GM18526 (cell line): ENCODE measurements around the gene SERPINE1.

Experiments
- POLR2A ChIP-seq: IDR thresholded peaks from 3 replicates; pipeline ENCODE4 v1.6.1; 2011; ENCODE audit not compliant: insufficient read length; ENCODE audit errors: extremely low read depth

The SERPINE1 gene

DNA sequence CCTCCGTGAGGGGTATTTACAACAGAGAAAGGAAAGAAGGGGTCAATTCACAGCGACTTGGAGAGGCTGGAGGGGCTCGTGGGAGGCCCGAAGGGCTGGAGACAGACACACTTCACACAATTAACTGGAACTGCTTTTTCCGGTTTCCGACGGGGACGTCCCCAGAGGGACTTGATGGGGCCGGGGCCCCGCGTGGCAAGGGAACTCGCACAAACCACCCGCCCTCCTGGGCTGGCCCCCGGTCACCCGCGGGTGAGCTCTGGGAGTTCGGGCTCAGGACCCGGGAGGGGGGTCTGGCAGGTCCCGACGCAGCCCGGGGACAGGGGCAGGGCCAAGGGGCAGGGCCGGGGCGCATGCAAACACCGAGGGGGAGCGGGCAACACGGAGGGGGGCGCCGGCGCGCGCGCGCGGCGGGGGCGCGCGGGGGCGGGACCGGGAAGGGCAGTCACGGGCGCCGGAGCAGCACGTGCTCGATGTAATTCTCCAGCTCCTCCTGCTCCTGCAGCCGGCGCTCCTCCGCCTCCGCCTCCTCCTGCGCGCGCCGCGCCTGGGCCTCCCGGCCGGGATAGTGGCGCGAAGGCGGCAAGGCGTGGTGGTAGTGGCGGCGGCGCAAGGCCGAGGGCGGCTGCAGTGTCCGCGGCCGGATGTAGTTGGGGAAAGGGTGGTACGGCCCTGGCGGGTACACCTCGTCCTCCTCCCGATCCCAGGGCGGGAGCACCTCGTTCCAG, 35.8 kb downstream of the SERPINE1 start:
- TF ChIP-seq POLR2A, result no peak

- no peak for TF ChIP-seq POLR2A
Measured at GRCh38 chr7:101163279-101164070, 36.6 kb downstream of the SERPINE1 start.

DNA sequence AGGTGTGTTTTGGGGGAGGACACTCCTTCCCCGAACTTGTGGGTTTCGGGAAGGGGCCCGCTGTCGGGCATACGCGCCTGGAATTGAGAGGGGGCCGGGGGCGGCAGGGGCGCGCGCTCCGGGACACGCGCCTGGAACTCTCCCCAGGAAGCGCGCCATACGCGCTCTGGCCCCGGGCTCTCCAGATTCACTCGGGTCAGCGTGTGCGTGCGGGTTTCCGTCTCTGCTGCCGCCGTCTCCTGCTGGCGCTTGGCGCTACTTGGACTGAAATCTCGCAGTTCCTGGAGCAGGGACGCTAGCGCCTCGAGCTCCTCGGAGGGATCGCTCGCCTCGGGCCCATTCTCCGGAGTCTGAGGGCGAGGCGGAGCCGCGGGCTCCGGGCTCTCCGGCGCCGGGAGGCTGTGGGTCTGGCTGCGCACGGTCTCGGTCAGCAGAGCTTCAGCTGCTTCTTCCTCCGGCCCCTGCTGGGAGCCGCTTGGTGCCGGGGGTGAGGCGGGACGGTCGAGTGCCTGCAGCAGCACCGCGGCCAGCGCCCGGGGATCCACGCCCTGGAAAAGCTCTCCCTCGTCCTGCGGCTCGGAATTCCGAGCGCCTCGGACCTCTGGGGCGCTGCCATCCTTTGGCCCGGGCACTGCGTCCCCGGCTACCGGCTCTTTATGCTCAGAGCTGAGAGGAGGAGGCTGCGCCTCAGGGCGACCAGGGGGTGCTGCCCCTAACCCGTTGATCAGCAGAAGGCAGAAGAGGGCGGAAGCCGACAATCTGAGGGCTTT, 37.4 kb downstream of the SERPINE1 start:
- no peak for TF ChIP-seq POLR2A

DNA sequence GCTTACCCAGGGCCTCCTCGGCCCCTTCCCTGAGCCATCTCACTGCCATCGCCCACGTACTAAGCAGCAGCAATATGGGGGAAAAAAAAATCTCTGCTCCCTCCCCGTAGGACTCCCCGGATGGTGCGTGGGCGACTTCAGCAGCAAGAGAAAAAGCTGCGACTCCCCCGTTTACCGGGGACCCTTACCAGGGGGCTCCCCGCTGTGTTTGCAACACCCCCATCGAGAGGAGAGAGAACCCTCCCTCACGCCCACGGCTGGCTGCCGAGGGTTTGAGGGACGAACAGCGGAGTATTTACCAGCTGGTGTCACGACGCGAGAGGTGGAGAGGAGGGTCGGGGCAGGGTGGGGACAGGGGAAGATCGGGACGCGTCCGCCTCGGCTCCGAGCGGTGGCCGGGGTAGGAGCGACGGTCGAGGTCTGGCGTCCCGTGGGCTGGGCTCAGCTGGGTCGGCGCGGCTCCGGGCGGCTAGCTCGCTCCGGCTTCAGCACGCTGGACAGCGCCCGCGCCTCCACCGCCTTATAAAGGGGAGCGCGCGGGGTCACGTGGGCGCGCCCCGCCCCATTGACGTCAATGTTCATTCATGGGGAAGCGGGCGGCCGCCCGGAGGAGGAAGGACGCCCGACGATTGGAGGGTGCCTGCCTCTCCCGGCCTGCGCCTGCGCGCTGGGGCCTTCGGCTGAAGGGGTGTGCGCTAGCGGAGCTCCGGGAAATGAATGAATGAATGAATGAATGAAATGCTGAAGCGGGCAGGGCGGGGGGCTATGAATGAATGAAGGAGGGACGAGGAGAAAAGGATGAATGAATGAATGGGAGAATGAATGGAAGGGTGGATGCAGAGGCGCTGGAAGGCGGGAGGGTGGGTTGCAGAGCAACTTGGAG, 38.4 kb downstream of the SERPINE1 start, which contains the start of gene VGF:
VGF (minus strand) TSS at position 495 of the 883 bp plus-strand sequence. CDS start 726 bp downstream, outside the sequence.
- no peak for TF ChIP-seq POLR2A

DNA sequence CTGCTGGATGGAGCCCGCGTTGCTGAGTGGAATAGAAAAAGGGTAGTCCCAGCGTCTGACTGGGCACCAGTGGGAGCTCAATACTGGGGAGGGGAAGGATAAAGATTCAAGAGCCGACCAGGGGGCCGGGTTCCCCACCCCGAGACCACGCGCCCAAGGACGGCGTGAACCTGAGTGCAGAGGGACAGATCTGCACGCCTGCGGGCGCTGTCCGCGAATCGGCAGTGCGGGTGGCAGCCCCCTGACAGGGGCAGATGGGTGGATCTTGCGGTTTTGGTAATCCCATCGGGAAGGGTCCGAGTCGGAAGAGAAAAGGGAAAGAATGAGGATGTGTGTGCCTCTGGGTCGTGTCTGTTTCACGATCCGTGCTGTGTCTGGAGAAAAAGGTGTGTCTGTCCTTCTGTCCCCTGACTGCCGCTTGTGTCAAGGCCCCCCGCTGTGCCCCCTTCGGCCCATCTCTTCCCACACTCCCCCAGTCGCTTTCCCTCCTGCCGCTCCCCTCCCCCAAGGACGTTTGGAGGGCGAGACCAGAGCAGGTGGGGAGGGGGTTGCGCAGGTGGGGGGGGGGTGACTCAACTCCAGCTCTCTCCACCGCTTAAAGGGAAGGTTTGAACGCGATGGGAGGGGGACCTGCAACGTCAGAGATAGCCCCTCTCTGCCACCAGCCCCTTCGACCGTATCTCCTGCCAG, 39.2 kb downstream of the SERPINE1 start:
- TF ChIP-seq POLR2A, result no peak

DNA sequence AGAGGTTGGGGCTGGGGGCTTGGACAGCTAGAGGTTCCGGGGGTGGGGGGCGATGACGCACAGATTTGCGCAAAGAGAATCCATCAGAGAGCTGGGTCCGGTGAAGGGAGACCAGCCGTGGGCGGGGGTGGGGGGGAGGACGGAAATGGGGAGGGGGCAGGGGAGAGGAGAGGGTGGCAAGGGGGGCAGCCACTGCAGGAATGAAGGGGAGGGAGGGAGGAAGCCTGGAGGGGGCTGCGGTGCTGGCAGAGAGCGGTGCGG, 39.7 kb downstream of the SERPINE1 start:
- no peak for TF ChIP-seq POLR2A

DNA sequence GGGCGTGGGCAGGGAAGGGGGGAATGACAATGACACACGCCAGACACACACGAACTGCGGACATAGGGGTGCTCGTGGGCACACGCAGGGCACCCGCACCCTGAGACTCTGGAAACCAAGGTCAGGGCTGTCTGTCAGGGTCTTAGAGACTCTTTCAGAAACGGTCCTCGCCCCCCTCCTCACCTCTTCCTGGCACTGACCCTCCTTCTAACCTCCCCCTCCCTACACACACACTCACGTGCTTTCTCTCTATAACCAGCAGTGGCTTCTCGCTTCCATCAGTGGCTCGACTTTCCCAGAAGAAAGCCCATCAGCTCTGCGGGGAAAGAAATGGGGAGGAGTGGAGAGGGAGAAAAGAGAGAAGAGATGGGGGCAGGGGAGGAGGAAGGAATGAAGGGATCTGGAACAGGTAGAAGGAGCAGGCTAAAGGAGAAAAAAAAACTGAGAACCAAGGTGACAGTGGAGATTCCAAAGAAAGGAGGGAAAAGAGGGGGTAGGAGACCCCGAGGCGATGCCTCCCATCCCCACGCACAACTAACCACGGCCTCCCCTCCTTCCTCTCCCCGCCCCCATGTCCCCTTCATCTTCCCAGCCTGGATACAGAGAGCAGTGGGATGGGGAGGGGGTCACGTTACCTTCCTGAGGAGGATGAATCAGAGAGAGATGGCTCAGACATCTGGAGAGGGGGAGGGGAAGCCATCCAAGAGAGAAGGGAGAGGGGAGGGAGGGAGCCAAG, 40.2 kb downstream of the SERPINE1 start:
- no peak for TF ChIP-seq POLR2A

- TF ChIP-seq POLR2A, result no peak
Measured at GRCh38 chr7:101167645-101168411, 40.9 kb downstream of the SERPINE1 start.

- no peak for TF ChIP-seq POLR2A
Measured at GRCh38 chr7:101168412-101169049, 41.6 kb downstream of the SERPINE1 start.

- TF ChIP-seq POLR2A, result no peak
Measured at GRCh38 chr7:101169110-101169837, 42.4 kb downstream of the SERPINE1 start.

- no peak for TF ChIP-seq POLR2A
Measured at GRCh38 chr7:101169838-101170551, 43.1 kb downstream of the SERPINE1 start.
